Small intestine (tissue), 7 donors: ENCODE data around the gene CLCNKA. TPM values are rescaled to one million over a fixed set of nuclear protein-coding genes. Genes with fewer than 3 reads are reported as not detected.
"Not testable (repeated sequence)": the region's sequence is repeated elsewhere in the genome, so short reads cannot be mapped to it uniquely, and the experiment has no call there.

Experiments
- DNase-seq, 2 donors: peaks; one replicate each; pipeline versions ENCODE4 v3.0.0 to v3.0.0-alpha.2; 2013
- FAIRE-seq: peaks from 2 replicates; lab custom pipeline; 2012; peaks lifted over from hg19 to GRCh38; lab: Jason Lieb, UNC
- H3K27ac ChIP-seq, 3 donors: one replicate each; pipeline ENCODE4 v1.5.1; 2013; ENCODE audit warnings: low read length in 2 of 3, mild to moderate bottlenecking in 2 of 3, control low read depth in 1 of 3, inconsistent platforms in 1 of 3, low read depth in 1 of 3, moderate library complexity in 1 of 3
- H3K27me3 ChIP-seq, 3 donors: one replicate each; pipeline ENCODE4 v1.6.1; 2013; ENCODE audit warnings: low read length in 3 of 3, inconsistent platforms in 1 of 3; ENCODE audit not compliant: control insufficient read depth in 3 of 3, insufficient read depth in 3 of 3
- H3K36me3 ChIP-seq, 3 donors: one replicate each; pipeline ENCODE4 v1.6.1; 2013; ENCODE audit warnings: low read length in 3 of 3, inconsistent platforms in 1 of 3, low read depth in 1 of 3, mild to moderate bottlenecking in 1 of 3, moderate library complexity in 1 of 3; ENCODE audit not compliant: control insufficient read depth in 3 of 3, insufficient read depth in 2 of 3
- H3K4me1 ChIP-seq, 3 donors: one replicate each; pipeline ENCODE4 v1.6.1; 2013; ENCODE audit warnings: low read length in 2 of 3, inconsistent platforms in 1 of 3, low read depth in 1 of 3, mild to moderate bottlenecking in 1 of 3, moderate library complexity in 1 of 3; ENCODE audit not compliant: control insufficient read depth in 3 of 3, insufficient read depth in 2 of 3
- H3K4me3 ChIP-seq, 3 donors: one replicate each; pipeline ENCODE4 v1.5.1; 2013; ENCODE audit warnings: low read length in 3 of 3, control low read depth in 1 of 3, inconsistent platforms in 1 of 3, low read depth in 1 of 3, mild to moderate bottlenecking in 1 of 3, moderate library complexity in 1 of 3
- H3K9me3 ChIP-seq, 2 donors: one replicate each; pipeline ENCODE4 v1.6.1; 2013; ENCODE audit warnings: low read depth in 1 of 2, low read length in 1 of 2; ENCODE audit not compliant: control insufficient read depth in 2 of 2, insufficient read depth in 1 of 2
- WGBS, 3 donors: extraction: QIAGEN DNeasy Blood & Tissue Kit; methylation state at CpG; one replicate each; pipeline ENCODE4 v1.1.7; 2013; 5-methylcytosine and 5-hydroxymethylcytosine counted together
- polyA plus RNA-seq, 4 donors: library from polyadenylated mRNA; stranded (reverse) in 3 of 4; unstranded in 1 of 4; fragments of 200-250 nt in 3 of 4; fragments of 120-200 nt in 1 of 4; gene quantifications; one replicate each; pipeline versions ENCODE4 v1.2.1 to v1.2.3, GENCODE V29; 2013
- donor health status: healthy with polysubstance abuse.
- donor health status: control.
- donor health status: control.
- donor health status: Bipolar disorder and iron deficiency.
- donor health status: healthy.

The CLCNKA gene
- polyA plus RNA-seq, 4 donors: 0.06 to 0.22 (median 0.21) TPM; not detected in 1

DNA sequence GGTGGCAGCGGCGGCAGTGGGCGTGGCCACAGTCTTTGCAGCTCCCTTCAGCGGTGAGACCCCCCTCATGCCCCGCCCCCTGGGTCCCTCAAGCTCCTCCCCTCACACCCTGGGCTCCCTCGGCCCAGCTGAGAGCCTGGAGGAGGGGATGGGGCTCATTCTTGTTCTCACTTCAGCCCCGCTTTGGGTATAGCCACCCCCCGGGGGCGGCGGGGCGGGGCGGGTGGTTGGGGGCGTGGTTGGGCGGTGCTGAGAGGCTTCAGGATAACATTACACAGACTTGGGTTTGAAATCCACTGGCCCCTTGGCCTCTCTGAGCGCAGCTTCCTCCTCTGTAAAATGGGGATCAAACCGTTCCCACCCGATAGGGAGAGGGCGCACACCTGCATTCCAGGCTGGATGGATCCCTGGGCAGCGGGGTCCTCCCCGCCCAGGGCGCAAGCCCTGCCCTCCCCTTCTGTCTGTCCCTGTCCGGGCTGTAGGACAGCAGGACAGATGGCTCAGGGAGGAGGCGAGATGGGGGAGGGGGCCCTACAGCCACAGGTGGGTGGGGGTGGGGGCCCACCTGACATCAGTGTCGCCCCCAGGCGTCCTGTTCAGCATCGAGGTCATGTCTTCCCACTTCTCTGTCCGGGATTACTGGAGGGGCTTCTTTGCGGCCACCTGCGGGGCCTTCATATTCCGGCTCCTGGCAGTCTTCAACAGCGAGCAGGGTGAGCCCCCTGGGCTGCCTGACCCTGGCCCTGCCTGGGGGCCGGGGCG is 5.1 kb downstream of the CLCNKA start:
- DNase-seq (peak in 1 of 2 donors; percentile 30), FAIRE-seq (no peak)
- Histone ChIP-seq H3K4me3 (no peak overlapping the region), H3K36me3 (no peaks in the 10 kb centered on the region), H3K9me3 (no peaks in the 10 kb centered on the region), H3K27ac (no peak overlapping the region), H3K4me1 (peaks cover 0 to 10% (median 0%) of the 10 kb centered on the region in 3 donors), H3K27me3 (peaks cover 3 to 9% (median 7%) of the 10 kb centered on the region in 3 donors)
- WGBS, 3 donors: 6 to 13% (median 12%) methylated on average over 27 to 33 of the region's 33 CpGs

DNA sequence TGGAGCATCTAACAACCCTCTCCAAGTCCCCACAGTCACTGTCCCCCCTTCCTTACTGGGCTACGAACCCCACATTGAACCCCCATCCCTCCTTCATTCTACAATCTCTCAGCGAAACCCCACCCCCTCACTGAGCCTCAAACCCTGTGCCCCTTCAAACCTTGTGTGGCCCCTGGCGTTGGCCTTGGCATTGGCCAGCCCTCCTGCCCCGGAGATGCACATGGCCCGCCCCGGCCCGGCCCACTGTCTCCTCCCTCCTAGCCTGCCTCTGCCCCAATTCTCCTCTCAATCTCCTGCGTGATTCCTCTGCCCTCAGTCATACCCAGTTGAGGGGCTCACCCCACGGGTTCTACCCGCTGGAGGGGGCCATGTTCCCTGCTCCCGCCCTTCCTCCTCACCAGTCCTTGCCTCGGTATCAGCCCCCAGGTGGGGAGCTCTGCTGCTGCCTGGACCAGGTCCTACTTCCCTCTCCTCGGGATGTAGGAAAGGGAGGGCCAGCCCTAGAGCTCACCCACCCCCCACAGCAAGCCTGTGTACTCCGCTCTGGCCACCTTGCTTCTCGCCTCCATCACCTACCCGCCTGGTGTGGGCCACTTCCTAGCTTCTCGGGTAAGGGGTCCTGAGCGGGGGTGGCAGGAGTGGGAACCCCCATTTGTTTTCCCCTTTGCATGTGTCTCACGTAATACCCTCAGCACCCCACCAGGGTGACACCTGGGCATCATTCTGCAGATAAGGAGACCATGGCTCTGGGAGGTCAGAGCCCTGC is 6.6 kb downstream of the CLCNKA start:
- Histone ChIP-seq H3K4me3 (no peak overlapping the region), H3K4me1 (peaks cover 0 to 11% (median 0%) of the 10 kb centered on the region in 3 donors), H3K27ac (no peak overlapping the region), H3K36me3 (no peaks in the 10 kb centered on the region), H3K9me3 (no peaks in the 10 kb centered on the region), H3K27me3 (peaks cover 3 to 9% (median 7%) of the 10 kb centered on the region in 3 donors)
- DNase-seq (no peak), FAIRE-seq (no peak)
- WGBS, 3 donors: 40 to 66% (median 50%) methylated on average over 19 of the region's 19 CpGs

DNA sequence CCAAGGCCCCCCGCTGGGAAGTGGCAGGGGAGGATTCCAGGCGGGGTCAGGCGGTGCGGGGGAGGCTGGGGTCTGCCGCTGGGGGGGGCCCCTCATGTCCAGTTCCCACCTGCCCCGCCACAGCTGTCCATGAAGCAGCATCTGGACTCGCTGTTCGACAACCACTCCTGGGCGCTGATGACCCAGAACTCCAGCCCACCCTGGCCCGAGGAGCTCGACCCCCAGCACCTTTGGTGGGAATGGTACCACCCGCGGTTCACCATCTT is 7.1 kb downstream of the CLCNKA start:
- not testable (repeated sequence) for H3K27me3 ChIP-seq, H3K9me3 ChIP-seq, FAIRE-seq, DNase-seq, H3K4me3 ChIP-seq, H3K27ac ChIP-seq, H3K36me3 ChIP-seq
- H3K4me1 ChIP-seq: peaks cover 0 to 11% (median 0%) of the 10 kb centered on the region in 3 donors
- 52 to 78% (median 75%) methylated on average over 6 to 13 of the region's 13 CpGs for WGBS, 3 donors

DNA sequence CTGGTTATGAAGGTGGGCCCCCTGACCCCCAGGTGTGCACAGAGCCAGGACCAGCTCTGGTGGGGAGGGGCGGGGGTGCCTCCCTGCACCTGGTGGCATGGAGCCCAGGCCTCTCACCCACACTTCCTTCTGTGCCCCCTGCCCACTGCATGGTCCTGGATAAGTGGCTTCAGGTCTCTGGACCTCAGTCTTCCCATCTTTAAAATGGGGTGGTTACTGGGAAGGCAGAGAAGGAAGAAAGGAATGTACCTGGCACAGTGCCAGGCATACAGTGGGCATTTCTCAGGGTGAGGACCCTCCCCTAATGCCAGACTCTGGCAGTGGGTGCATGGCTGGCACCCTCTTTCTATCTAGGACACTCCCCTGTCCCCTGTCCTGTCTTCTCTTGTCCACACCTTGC is 7.5 kb downstream of the CLCNKA start:
- Histone ChIP-seq H3K4me1 (peaks cover 0 to 11% (median 0%) of the 10 kb centered on the region in 3 donors), H3K27ac (no peak overlapping the region), H3K9me3 (no peaks in the 10 kb centered on the region), H3K36me3 (no peaks in the 10 kb centered on the region), H3K4me3 (no peak overlapping the region), H3K27me3 (peaks cover 3 to 9% (median 7%) of the 10 kb centered on the region in 3 donors)
- WGBS, 3 donors: 57 to 81% (median 80%) methylated on average over 1 of the region's 1 CpG
- DNase-seq (no peak), FAIRE-seq (no peak)

DNA sequence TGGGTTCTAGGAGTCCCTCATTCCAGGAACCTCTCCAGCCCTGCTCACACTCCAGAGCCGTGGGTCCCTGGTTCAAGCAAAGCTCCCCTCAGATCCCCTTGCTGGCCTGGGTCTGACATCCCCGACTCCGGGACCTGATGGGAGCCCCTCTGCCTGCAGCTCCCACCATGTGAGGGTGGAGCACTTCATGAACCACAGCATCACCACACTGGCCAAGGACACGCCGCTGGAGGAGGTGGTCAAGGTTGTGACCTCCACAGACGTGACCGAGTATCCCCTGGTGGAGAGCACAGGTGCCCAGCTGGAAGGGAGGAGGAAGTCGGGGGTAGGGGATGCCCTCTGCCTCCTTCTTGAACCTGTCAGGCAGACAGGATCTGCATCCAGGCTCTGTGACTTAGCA is 9.7 kb downstream of the CLCNKA start:
- Histone ChIP-seq H3K4me1 (peaks cover 0 to 11% (median 0%) of the 10 kb centered on the region in 3 donors), H3K9me3 (no peaks in the 10 kb centered on the region), H3K27me3 (peaks cover 3 to 9% (median 7%) of the 10 kb centered on the region in 3 donors), H3K36me3 (no peaks in the 10 kb centered on the region), H3K4me3 (no peak overlapping the region), H3K27ac (no peak overlapping the region)
- FAIRE-seq: no peak
- 71 to 87% (median 80%) methylated on average over 8 of the region's 8 CpGs for WGBS, 3 donors
- no peak for DNase-seq

DNA sequence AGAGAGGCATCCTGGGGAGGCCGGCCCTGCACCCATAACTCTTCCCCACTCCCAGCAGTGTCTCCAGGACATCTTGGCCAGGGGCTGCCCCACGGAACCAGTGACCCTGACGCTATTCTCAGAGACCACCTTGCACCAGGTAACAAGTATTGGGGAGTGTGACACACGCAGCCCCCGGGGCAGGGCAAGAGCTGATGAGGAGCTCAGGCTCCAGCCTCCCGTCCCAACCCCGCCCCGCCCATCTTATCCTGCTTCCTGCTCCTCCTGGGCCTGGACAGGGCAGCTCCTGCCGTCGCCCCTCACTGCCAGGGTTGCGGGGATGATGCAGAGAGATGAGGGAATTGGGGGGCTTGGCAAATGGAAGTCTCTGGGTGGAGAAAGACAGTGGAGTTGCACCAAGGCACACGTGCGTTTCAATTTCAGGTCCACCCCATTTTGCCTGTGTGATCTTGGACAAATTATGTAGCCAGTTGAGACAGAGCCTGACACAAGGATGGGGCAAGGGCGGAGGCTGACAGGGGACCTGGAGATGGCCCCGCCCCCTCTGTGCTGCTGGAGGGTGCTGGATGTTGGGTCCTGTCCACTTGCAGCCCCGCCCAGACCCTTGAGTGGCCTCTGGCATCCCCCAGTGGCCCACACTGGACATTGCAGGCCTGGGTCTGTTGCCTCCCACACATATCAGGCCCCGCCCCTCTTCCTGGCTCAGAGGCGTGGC is 10.7 kb downstream of the CLCNKA start:
- no peak overlapping the region for H3K27ac ChIP-seq
- peaks cover 0 to 4% (median 0%) of the 10 kb centered on the region in 3 donors for H3K4me1 ChIP-seq
- DNase-seq (peak; percentile 67 to 83), FAIRE-seq (no peak)
- 30 to 46% (median 38%) methylated on average over 16 to 18 of the region's 18 CpGs for WGBS, 3 donors
- no peaks in the 10 kb centered on the region for H3K9me3 ChIP-seq
- H3K36me3 ChIP-seq: no peaks in the 10 kb centered on the region
- H3K27me3 ChIP-seq: peaks cover 3 to 9% (median 7%) of the 10 kb centered on the region in 3 donors
- no peak overlapping the region for H3K4me3 ChIP-seq

DNA sequence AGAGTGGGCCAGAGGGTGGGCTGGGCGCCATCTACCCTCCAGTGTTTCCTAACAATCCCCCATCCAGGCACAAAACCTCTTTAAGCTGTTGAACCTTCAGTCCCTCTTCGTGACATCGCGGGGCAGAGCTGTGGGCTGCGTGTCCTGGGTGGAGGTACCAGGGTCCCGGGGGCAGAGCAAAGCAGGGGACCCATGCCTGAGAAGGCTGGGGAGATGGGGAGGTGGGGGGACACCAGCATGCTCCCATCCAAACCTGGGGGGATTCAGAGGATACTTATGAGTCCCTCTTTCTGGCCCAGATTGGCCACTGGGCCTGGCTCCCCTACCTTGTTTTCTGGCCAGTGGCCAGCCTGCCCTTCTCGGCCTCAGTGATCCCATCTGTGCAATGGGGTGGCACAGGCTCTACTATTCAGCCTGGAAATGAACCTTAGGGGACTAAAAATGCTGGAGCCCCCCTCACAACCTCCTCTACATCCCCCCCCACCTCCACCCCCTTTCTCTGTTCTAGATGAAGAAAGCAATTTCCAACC is 11.3 kb downstream of the CLCNKA start:
- not testable (repeated sequence) for H3K4me3 ChIP-seq, H3K9me3 ChIP-seq, H3K36me3 ChIP-seq, FAIRE-seq, H3K4me1 ChIP-seq, DNase-seq, H3K27me3 ChIP-seq, H3K27ac ChIP-seq
- 57 to 68% (median 61%) methylated on average over 6 to 7 of the region's 7 CpGs for WGBS, 3 donors

DNA sequence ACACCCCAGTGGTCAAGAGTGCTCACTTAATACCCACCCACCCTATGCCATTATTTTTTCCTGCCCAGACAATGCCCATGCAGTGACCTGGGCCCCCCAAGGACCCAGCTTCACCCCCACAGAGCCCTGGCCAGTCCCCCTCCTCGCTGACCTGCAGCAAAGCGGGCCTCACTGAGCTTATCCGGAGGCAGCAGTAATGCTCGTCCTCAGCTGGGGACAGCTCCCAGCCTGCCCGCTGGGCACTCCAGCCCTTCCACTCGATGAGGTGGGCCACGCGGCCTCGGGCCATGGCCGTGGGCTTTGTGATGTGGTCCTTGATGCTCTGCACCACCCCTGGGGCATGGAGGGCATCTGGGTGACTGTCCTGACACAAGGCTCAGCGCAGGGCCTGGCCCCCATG is 14.6 kb downstream of the CLCNKA start:
- not testable (repeated sequence) for FAIRE-seq, H3K27me3 ChIP-seq, H3K36me3 ChIP-seq, H3K27ac ChIP-seq, DNase-seq, H3K9me3 ChIP-seq, H3K4me3 ChIP-seq, H3K4me1 ChIP-seq
- WGBS, 3 donors: 83 to 91% (median 88%) methylated on average over 10 of the region's 11 CpGs
